Endothelial cell (in vitro differentiated cells): ENCODE data around the gene RASSF7. TPM values are rescaled to one million over a fixed set of nuclear protein-coding genes. Genes with fewer than 3 reads are reported as not detected.

ENCODE experiments used
- DNase-seq: peaks from one replicate; pipeline ENCODE4 v3.0.0; 2021; ENCODE audit warnings: low spot score
- H3K27ac Mint-ChIP-seq: one replicate; pipeline ENCODE4 v1.8.0; 2021; ENCODE audit warnings: mixed read lengths, inconsistent platforms; ENCODE audit not compliant: unreplicated experiment
- H3K27me3 Mint-ChIP-seq: one replicate; pipeline ENCODE4 v1.8.0; 2021; ENCODE audit warnings: mild to moderate bottlenecking, moderate library complexity, mixed read lengths, inconsistent platforms; ENCODE audit not compliant: unreplicated experiment
- H3K36me3 Mint-ChIP-seq: one replicate; pipeline ENCODE4 v1.8.0; 2021; ENCODE audit warnings: mild to moderate bottlenecking, low read depth, mixed read lengths, inconsistent platforms; ENCODE audit not compliant: unreplicated experiment
- H3K4me1 Mint-ChIP-seq: one replicate; pipeline ENCODE4 v1.8.0; 2021; ENCODE audit warnings: mild to moderate bottlenecking, mixed read lengths, inconsistent platforms; ENCODE audit not compliant: unreplicated experiment
- H3K4me3 Mint-ChIP-seq: one replicate; pipeline ENCODE4 v1.8.0; 2021; ENCODE audit warnings: mild to moderate bottlenecking, mixed read lengths, inconsistent platforms; ENCODE audit not compliant: unreplicated experiment
- H3K9me3 Mint-ChIP-seq: one replicate; pipeline ENCODE4 v1.8.0; 2021; ENCODE audit warnings: mixed read lengths, inconsistent platforms; ENCODE audit not compliant: unreplicated experiment
- CTCF ChIP-seq: fragments of 200-600 bp; sonication (generic); IDR thresholded peaks from one replicate; pipeline ENCODE4 v1.5.0; 2021; ENCODE audit warnings: antibody characterized with exemption; ENCODE audit not compliant: unreplicated experiment
- total RNA-seq: library from RNA; stranded (reverse); fragmentation: NEBNext Ultra II Directional; extraction: Animal tissue kit (Norgen Biotek cat#: 25700); gene quantifications from one replicate; pipeline ENCODE4 v1.2.1, GENCODE V29; 2021; ENCODE audit not compliant: unreplicated experiment

The RASSF7 gene
- total RNA-seq, 1 donor from 2014 or later, result 8.9 TPM

- Mint-ChIP-seq H3K9me3 (no peaks in the 10 kb centered on the region), H3K4me1 (peaks cover 7% of the 10 kb centered on the region), H3K27ac (peak within 1 kb of the TSS; percentile 82), H3K27me3 (peaks cover 10% of the 10 kb centered on the region), H3K36me3 (peaks cover under 1% of the 10 kb centered on the region), H3K4me3 (peak within 1 kb of the TSS; percentile 95)
- no peak for TF ChIP-seq CTCF
- DNase-seq, result peak; percentile 76
These were observed 23.7 kb upstream of the RASSF7 start, which contains the start of gene LRRC56 for GRCh38 chr11:536841-537621. Gene LRRC56, plus strand, starts transcription at chr11:537527. Its CDS starts 3,158 bp downstream, at chr11:540685.

- no peak overlapping the region for H3K4me3 Mint-ChIP-seq
- no peaks in the 10 kb centered on the region for H3K36me3 Mint-ChIP-seq
- peaks cover 9% of the 10 kb centered on the region for H3K27me3 Mint-ChIP-seq
- no peaks in the 10 kb centered on the region for H3K9me3 Mint-ChIP-seq
- peak overlapping the region; percentile 9 for H3K27ac Mint-ChIP-seq
- no peak for DNase-seq
- H3K4me1 Mint-ChIP-seq, result peaks cover 7% of the 10 kb centered on the region
- no peak for TF ChIP-seq CTCF
These were observed 22.9 kb upstream of the RASSF7 start for GRCh38 chr11:537622-538430.

GRCh38 chr11:538431-539051 is 22.2 kb upstream of the RASSF7 start:
- TF ChIP-seq CTCF, result no peak

GRCh38 chr11:539971-540481 is 20.7 kb upstream of the RASSF7 start:
- DNase-seq, result no peak
- no peak overlapping the region for H3K27ac Mint-ChIP-seq
- no peaks in the 10 kb centered on the region for H3K9me3 Mint-ChIP-seq
- no peaks in the 10 kb centered on the region for H3K36me3 Mint-ChIP-seq
- no peak overlapping the region for H3K4me3 Mint-ChIP-seq
- H3K27me3 Mint-ChIP-seq, result peaks cover 7% of the 10 kb centered on the region
- H3K4me1 Mint-ChIP-seq, result peaks cover 2% of the 10 kb centered on the region
- no peak for TF ChIP-seq CTCF

More at GRCh38 chr11:538431-539051, 22.2 kb upstream of the RASSF7 start:
- no peak for DNase-seq
- Mint-ChIP-seq H3K27ac (no peak overlapping the region), H3K36me3 (no peaks in the 10 kb centered on the region), H3K9me3 (no peaks in the 10 kb centered on the region), H3K4me3 (peak overlapping the region; percentile 15), H3K4me1 (peaks cover 7% of the 10 kb centered on the region), H3K27me3 (peaks cover 7% of the 10 kb centered on the region)
